Keratinocyte (primary cell): ENCODE measurements around the gene EVC. TPM values are rescaled to one million over a fixed set of nuclear protein-coding genes. Genes with fewer than 3 reads are reported as not detected.

Experiments
- DNase-seq: peaks from one replicate; pipeline ENCODE4 v3.0.0-alpha.2; 2011; ENCODE audit warnings: low read depth, missing footprints, low spot score
- FAIRE-seq: peaks from 2 replicates; lab custom pipeline; 2011; peaks lifted over from hg19 to GRCh38; lab: Jason Lieb, UNC
- H2AFZ ChIP-seq: 2 replicates; pipeline ENCODE4 v1.6.0; 2012; ENCODE audit warnings: low read length, control low read depth, inconsistent platforms; ENCODE audit not compliant: control insufficient read depth
- H3K27ac ChIP-seq: 2 replicates; pipeline ENCODE4 v1.5.1; 2011; ENCODE audit warnings: low read length; ENCODE audit not compliant: control insufficient read depth, insufficient read depth
- H3K27me3 ChIP-seq: 3 replicates; pipeline ENCODE4 v1.6.0; 2011; ENCODE audit warnings: low read length; ENCODE audit not compliant: control insufficient read depth, insufficient read depth; ENCODE audit errors: extremely low read depth
- H3K36me3 ChIP-seq, 2 experiments: 2 replicates in 1 of 2; 3 replicates in 1 of 2; pipeline ENCODE4 v1.5.1; 2011; ENCODE audit warnings: low read length in 2 of 2, mild to moderate bottlenecking in 1 of 2; ENCODE audit not compliant: control insufficient read depth in 2 of 2, insufficient read depth in 2 of 2; ENCODE audit errors: extremely low read depth in 1 of 2
- H3K4me1 ChIP-seq: 3 replicates; pipeline ENCODE4 v1.5.1; 2011; ENCODE audit warnings: low read length; ENCODE audit not compliant: control insufficient read depth, insufficient read depth; ENCODE audit errors: extremely low read depth
- H3K4me2 ChIP-seq: 3 replicates; pipeline ENCODE4 v1.6.0; 2011; ENCODE audit warnings: low read depth, low read length; ENCODE audit not compliant: control insufficient read depth, insufficient read depth; ENCODE audit errors: extremely low read depth
- H3K4me3 ChIP-seq, 3 experiments: fragments of 200-600 bp in 1 of 3; sonication (generic) in 1 of 3; 2 replicates in 2 of 3; 3 replicates in 1 of 3; pipeline ENCODE4 v1.5.1; 2011 to 2016; ENCODE audit warnings: low read length in 3 of 3, mild to moderate bottlenecking in 3 of 3, control low read depth in 2 of 3, inconsistent platforms in 1 of 3, low read depth in 1 of 3, mixed read lengths in 1 of 3, mixed run types in 1 of 3, moderate library complexity in 1 of 3; ENCODE audit not compliant: control insufficient read depth in 2 of 3, insufficient read depth in 2 of 3; ENCODE audit errors: extremely low read depth in 1 of 3
- H3K79me2 ChIP-seq: 2 replicates; pipeline ENCODE4 v1.6.0; 2012; ENCODE audit warnings: low read length; ENCODE audit not compliant: control insufficient read depth, insufficient read depth
- H3K9ac ChIP-seq: 3 replicates; pipeline ENCODE4 v1.6.0; 2011; ENCODE audit warnings: low read length; ENCODE audit not compliant: control insufficient read depth, insufficient read depth; ENCODE audit errors: extremely low read depth
- H3K9me1 ChIP-seq: 3 replicates; pipeline ENCODE4 v1.6.0; 2011; ENCODE audit warnings: low read length; ENCODE audit not compliant: control insufficient read depth, insufficient read depth; ENCODE audit errors: extremely low read depth
- H3K9me3 ChIP-seq: 2 replicates; pipeline ENCODE4 v1.5.1; 2012; ENCODE audit warnings: low read depth, low read length; ENCODE audit not compliant: control insufficient read depth
- H4K20me1 ChIP-seq: 3 replicates; pipeline ENCODE4 v1.6.0; 2011; ENCODE audit warnings: low read length; ENCODE audit not compliant: control insufficient read depth, insufficient read depth; ENCODE audit errors: extremely low read depth
- CTCF ChIP-seq, 3 experiments: IDR thresholded peaks in 1 of 3; conservative IDR thresholded peaks in 1 of 3; optimal IDR thresholded peaks in 1 of 3; 2 replicates in 2 of 3; 3 replicates in 1 of 3; pipeline versions ENCODE3 to v1.5.1; 2011; ENCODE audit warnings: low read length in 3 of 3, mild to moderate bottlenecking in 3 of 3, moderate library complexity in 2 of 3, control low read depth in 1 of 3, inconsistent platforms in 1 of 3; ENCODE audit not compliant: insufficient read depth in 2 of 3; ENCODE audit errors: extremely low read depth in 1 of 3
- EZH2 ChIP-seq: IDR thresholded peaks from one replicate; pipeline ENCODE4 v1.6.1; 2012; ENCODE audit warnings: inconsistent platforms, mild to moderate bottlenecking, low read length, moderate library complexity
- dilution Hi-C: fragments of 300-500 bp; cut with MboI; formaldehyde crosslinking; loops from one replicate; pipeline ENCODE4 v1.7.0; 2020; ENCODE audit warnings: low sequenced_read_pairs; ENCODE audit not compliant: extremely low pct_ligation_motif_present
- polyA plus RNA-seq, 5 experiments: library from polyadenylated mRNA; depleted of rRNA in 3 of 5; stranded (reverse) in 3 of 5; stranded (forward) in 1 of 5; unstranded in 1 of 5; fragments of >200 nt; gene quantifications; 1 replicate in 1 of 5; 2 replicates in 3 of 5; 3 replicates in 1 of 5; pipeline versions ENCODE4 v1.2.1 to v1.2.3, GENCODE V29; 2011 to 2012; ENCODE audit warnings: missing spikeins in 2 of 5, low read depth in 1 of 5, low replicate concordance in 1 of 5

The EVC gene
- polyA plus RNA-seq, 1 donor (not counting 4 experiments of a cell fraction or from before 2014, with no cell fraction given): 7.3 TPM

GRCh38 chr4:5693871-5694270 lies 17.1 kb upstream of the EVC start:
- DNase-seq (no peak), FAIRE-seq (no peak)
- H3K4me2 ChIP-seq: no peak overlapping the region
- H3K9ac ChIP-seq: no peak overlapping the region
- H3K9me1 ChIP-seq: no peaks in the 10 kb centered on the region
- TF ChIP-seq CTCF (optimal IDR thresholded peaks at IDR 0.05 in 1 of 3, IDR thresholded peaks at IDR 0.05 in 1 of 3, conservative IDR thresholded peaks at IDR 0.05 in 1 of 3; ENCODE audit: extremely low read depth in 1 of 3, insufficient read depth in 2 of 3, low read length in 3 of 3): no peak
- no peak for TF ChIP-seq EZH2
- no peaks in the 10 kb centered on the region for H3K27me3 ChIP-seq
- H4K20me1 ChIP-seq: no peaks in the 10 kb centered on the region
- no peaks in the 10 kb centered on the region for H3K79me2 ChIP-seq
- H3K27ac ChIP-seq: no peak overlapping the region
- no peaks in the 10 kb centered on the region for H3K9me3 ChIP-seq
- no peaks in the 10 kb centered on the region for H3K4me1 ChIP-seq
- H2AFZ ChIP-seq: no peak overlapping the region
- dilution Hi-C loops: no loop called here
- peaks cover 30 to 35% of the 10 kb centered on the region in 2 experiments for H3K36me3 ChIP-seq
- H3K4me3 ChIP-seq: no peak overlapping the region

- Histone ChIP-seq H3K27me3 (no peaks in the 10 kb centered on the region), H3K4me2 (no peak overlapping the region), H2AFZ (no peak overlapping the region), H3K4me3 (no peak overlapping the region), H3K9me1 (no peaks in the 10 kb centered on the region), H3K4me1 (no peaks in the 10 kb centered on the region), H3K9ac (no peak overlapping the region), H3K36me3 (peaks cover 24 to 34% of the 10 kb centered on the region in 2 experiments), H3K9me3 (no peaks in the 10 kb centered on the region), H3K27ac (no peak overlapping the region), H4K20me1 (no peaks in the 10 kb centered on the region), H3K79me2 (no peaks in the 10 kb centered on the region)
- FAIRE-seq: no peak
- TF ChIP-seq CTCF (optimal IDR thresholded peaks at IDR 0.05 in 1 of 3, IDR thresholded peaks at IDR 0.05 in 1 of 3, conservative IDR thresholded peaks at IDR 0.05 in 1 of 3; ENCODE audit: extremely low read depth in 1 of 3, insufficient read depth in 2 of 3, low read length in 3 of 3) (no peak), EZH2 (no peak)
- DNase-seq: no peak
- dilution Hi-C loops: no loop called here
Observed at GRCh38 chr4:5696341-5696740, 14.7 kb upstream of the EVC start.
